GM19372 (cell line): ENCODE measurements around the gene TBL1XR1.

ENCODE experiments used
- ATAC-seq: cut with Tn5 transposase; IDR thresholded peaks from one replicate; pipeline ENCODE4 v1.9.1; 2021; ENCODE audit warnings: mild to moderate bottlenecking, low read depth, moderate library complexity; ENCODE audit not compliant: unreplicated experiment

TBL1XR1 gene

DNA sequence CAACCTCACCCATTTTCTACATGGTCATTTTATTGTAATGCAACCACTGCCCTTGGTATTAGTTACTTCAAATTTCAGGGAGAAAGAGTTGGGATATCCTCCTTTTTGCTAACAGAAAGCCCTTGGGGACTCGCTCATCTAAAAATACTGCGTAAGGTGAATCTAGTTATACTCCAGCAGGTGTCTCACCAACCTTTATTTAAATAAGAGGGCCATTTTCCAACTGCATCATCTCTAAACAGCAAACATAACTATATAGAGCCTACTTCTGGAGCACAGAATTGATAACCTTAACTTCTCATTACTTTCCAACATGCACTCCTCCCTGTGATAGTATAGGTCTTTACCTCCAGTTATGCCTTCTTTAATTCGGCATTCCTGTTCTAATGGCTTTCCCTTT is 77.5 kb downstream of the TBL1XR1 start:
- no peak for ATAC-seq

DNA sequence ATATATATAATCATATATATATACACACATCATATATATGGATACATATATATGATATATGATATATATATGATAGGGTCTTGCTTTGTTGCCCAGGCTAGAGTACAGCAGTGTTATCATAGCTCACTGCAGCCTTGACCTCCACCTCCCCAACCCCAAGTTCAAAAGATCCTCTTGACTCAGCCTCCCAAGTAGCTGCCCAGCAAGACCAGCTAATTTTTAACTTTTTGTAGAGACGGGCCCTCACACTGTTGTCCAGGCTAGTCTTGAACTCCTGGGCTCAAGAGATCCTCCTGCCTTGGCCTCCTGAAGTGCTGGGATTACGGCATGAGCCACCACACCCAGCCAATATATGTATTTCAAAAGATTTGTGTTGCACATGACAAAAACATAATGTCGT is 83.0 kb downstream of the TBL1XR1 start:
- no peak for ATAC-seq

DNA sequence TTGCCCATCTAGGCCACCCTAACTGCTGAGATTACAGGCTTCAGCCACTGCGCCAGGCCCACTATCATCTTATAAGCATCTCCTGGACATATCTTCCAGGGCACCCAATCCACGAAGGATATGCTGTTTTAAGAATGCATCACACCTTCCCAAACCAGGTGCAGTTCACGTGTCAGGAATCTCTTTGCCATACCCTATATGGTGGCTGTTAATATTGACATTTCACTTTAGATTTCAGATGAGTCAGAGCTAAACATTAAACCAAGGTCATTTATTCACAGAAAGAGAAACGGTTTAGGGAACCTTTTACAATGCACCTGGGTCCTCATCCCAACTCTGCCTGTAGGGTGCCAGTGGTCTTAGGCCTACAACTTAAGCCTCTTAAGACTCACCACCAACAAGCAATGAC is 85.7 kb downstream of the TBL1XR1 start:
- ATAC-seq, result no peak

DNA sequence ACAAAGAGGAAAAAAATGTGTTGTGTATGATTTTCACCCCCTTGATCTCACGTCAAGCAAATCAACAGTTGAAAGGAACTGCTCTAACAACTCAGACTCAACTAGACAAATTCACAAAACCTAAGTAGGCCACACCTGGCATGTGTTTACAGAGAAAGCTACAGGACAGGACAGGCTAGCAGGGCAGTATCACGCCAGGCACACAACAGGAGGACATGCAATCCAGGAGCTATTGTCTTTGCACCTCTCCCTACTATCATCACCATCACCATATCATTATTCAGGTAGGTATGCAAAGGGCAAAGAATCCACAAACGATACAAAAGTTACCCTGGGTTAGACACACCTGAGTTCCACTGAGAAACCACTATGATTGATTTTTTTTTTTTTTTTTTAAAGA is 86.4 kb downstream of the TBL1XR1 start:
- ATAC-seq, result no peak

DNA sequence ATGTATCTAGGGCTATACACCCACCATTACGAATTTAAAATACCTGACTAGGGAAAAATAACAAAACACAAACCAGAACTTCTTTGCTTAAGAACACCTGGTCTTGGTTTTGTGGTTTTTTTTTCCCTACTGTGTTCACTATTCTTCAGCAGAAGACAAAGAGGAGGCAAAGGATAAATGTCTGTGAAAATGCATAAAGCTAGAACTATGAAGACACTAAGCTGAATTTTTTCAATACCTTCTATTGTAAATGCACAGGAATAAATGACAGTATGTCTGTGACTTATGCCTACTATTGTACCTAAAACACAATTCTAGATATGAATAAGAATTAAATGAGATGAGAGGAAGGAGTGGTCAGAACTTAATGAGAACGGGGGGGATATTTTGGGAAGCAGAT is 86.9 kb downstream of the TBL1XR1 start:
- no peak for ATAC-seq

DNA sequence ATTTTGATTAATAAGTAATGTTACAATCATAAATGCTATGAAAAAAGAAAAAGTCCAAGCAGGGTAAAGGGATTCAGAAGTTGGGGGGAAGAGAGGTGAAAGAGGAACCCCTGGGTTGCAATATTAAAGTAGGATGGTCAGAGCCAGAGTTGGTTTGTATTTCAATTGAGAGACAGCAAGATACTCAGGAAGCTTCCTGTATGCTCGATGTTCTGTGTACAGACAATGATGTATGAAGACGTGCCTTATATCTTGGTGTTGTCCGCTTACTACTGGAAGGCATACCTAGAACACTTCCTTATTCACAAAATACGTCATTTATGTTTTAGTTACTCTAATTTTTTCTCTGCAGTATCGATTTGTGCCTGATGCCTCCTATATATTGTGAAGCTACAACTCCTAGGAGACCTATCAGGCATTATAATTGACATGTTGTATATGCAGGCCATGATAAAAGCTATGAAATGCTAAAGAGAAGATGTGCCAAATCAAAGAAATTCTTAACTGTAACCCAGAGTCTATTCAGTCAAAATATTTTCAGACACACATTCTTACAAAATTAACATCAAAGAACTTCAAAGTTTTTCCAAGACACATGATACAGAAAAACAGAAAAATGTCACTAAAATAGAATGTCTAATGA is 87.5 kb downstream of the TBL1XR1 start:
- ATAC-seq, result no peak

DNA sequence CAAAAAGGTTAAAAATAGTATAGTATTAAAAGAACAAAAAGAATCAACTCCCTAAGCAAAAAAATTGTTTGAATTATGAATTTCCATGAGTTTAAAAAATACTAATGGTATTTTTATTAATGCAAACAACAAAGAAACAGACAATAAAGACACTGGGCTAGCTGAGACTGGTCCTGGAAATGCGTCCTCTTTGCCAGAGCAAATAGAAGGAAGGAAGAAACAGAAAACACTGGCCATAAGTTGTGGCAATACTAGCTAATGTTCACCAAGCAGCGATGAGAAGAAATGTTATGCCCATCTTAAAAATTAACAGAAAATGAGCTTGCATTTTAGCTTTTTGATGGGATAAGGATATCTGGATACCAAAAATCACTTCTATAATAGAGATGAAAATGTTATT is 88.6 kb downstream of the TBL1XR1 start:
- no peak for ATAC-seq

DNA sequence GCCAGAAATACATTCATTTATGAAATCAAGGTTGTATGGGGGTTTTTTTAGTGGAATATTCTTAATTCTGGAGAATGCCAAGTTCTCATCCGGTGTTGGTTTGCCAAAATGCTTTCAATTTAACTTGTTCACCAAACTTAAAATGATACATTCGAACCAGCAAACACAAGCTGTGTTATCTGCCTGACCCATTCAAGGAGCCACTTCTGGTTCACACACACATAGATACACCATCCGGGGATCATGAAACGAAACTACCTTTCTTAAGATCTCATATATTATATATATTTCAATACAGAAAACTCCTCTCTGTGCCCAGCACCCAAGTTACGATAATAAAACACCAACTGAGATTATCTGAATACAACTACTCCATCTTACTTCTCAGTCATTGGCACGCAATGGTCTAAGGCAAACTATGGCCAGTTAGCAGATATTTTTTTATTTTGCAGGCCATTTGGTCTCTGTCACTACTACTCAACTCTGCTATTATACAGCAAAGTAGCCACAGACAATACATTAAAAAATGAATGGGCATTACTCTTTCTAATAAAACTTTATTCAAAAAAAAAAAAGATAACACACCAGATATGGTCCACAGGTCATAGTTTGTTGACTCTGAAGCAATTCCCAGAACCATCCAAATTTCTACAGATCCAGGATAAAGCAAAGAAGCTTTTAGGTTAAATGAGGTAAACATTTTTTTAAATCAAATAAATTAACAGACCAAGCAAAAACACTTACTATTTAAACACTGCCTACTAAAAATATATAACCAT is 89.6 kb downstream of the TBL1XR1 start:
- ATAC-seq, result no peak

DNA sequence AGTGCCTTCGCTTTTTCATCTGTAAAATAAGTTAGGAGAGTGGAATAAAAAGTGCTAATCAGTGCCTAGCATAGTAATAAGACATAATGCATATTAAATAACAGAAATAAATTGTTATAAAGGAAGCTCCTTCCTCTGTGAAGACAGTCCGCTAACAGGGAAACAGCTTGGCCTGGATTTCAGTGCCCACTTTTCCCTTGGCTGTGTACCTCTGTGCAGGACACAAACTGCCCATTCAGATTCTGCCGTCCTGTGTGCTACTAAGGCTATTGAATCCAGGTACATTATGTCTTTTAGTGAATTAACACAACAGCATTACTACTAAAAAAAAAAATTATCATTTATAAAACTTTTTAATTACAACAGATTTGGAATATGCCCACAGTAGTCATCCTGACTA is 90.7 kb downstream of the TBL1XR1 start:
- ATAC-seq, result no peak

DNA sequence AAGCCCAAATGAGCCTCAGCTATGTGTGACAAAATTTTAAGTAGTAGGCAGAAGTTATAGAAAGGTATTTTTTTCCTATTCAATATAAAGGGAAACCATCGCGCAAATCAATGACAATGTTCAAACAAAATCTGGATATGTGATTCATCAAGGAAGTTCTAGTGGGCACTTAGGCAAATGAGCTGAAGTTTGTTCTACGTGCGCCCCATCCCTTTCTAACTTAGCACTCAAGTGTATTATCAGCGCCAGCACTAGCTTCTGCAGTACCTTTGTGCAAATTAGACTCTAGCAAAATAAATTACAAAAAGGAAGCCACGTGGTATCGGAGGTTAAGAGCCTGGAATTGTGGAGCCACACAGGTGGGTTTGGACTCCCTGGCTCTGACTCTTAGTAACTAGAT is 91.1 kb downstream of the TBL1XR1 start:
- no peak for ATAC-seq

DNA sequence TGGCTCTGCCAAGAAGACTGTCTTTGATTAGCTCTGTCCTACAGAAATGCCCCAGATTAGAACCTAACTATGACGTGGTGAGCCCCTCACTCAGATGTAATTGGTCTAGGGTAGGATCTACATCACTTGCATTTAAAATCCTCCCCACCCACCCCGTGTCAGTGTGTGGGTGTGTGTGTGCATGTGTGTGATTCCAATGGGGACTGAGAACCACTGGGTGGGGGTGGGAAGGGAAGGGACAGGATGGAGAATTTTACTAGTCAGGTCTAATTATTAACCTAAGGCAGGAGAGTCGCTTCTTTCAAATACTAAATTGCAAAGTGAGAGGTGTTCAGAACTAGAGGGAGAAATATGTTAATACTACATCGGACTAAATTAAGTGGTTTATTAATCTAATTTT is 91.7 kb downstream of the TBL1XR1 start:
- no peak for ATAC-seq

DNA sequence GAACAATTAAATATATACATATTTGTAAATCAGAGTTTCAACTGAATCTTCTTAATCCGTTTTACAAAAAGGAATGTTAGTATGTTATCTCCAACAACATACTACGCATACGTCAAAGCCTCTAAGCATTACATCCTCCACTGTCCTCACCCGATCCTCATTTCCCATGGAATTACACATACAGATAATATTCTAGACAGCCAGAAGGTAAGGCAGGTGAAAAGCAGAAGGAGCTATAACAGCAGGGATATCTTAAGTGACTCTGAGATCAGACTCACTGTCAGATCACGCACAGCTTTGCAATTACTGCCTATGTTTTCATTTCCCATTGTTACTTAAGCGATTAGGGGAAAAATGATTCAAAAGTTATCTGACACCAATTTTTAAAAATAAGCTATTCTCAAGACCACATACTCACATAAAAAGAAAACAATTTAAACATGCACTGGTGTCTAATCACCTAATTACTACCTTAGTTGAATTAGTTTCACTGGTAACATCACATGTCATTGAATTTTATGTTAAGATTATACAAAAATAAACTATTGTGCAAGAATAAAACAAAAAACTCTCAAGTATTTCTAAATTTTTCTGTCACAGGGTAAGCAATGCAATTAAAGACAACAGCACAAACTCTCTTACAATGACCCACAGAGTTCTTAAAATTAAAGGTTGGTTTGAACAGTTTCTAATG is 92.8 kb downstream of the TBL1XR1 start:
- no peak for ATAC-seq

DNA sequence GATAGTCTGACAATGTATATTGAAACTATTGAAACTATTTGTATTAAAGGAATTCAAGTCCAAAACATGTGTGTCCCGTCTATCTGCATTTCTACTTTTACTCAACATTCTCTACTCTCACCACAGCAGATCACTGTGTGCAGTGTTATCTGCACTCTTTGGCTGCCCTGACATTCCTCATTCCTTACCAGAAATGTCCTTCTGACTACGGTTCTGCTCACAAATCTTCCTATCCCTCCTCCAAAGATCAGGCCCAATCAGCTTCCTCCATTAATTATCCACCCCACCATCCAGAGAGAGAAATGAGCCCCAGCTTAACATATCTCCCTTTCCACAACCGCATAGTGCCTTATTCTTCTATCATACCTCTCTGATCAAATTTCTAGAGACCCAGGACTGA is 94.7 kb downstream of the TBL1XR1 start:
- ATAC-seq, result no peak

DNA sequence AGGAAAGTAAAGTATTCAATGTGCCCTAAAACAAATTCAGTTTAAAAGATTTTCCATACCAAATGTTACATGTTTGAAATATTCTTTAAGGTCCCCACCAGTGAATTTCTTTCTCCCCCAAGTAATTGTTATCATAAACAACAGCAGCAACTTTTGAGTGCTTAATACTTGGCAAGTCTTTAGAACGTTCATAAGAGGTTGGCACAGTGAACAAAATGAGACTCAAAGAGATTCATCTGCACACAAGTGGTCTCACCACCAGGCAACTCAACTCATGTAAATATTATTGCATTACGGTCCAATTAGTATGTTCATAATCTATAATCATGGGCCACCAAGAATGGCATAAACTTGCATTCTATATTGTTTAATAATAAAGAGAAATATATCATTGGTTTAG is 98.7 kb downstream of the TBL1XR1 start:
- ATAC-seq, result no peak

DNA sequence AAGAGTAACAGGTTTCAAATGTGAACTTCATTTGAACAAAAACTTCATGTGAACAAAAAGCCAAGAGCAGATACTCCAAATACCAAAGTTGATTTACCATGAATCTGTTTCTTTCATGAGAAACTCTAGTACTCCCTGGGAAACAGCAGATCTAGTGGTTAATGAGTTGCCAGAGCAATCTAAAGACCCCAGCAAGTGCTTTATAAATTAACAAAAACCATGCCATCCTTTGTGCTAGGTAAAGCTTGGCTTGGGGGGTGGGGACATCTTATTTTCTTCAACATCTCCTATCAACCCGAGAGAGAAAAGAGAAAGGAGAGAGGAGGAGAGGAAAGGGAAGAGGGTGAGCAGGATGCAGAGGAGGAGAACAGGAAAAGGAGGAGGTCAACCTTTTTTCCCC is 100.7 kb downstream of the TBL1XR1 start:
- ATAC-seq, result no peak

DNA sequence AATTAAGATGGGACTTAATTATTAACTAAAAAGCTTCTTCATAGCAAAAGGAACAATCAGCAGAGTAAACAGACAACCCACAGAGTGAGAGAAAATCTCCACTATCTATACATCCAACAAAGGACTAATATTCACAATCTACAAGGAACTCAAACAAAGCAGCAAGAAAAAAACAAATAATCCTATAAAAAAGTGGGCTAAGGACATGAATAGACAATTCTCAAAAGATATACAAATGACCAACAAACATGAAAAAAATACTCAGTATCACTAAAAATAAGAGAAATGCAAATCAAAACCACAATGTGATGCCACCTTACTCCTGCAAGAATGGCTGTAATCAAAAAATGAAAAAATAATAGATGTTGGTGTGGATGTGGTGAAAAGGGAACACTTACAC is 103.3 kb downstream of the TBL1XR1 start:
- ATAC-seq, result no peak

DNA sequence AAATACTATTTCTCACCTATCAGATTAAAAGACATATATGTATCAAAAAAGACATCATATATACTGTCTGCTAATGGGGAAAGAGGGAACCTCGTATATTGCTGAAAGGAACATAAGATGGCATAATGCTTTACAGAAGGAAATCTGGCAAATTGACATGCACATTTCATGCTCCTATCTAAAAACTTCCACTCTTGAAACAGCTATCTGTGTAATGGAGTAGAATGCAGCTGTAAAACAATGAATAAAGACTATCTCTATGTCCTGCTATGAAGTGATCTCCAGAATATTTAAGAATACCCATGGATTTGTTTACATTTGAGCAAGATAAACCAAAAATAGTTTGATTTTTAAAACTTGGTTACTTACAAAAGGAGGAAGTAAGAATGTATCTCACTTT is 107.4 kb downstream of the TBL1XR1 start:
- ATAC-seq, result no peak

DNA sequence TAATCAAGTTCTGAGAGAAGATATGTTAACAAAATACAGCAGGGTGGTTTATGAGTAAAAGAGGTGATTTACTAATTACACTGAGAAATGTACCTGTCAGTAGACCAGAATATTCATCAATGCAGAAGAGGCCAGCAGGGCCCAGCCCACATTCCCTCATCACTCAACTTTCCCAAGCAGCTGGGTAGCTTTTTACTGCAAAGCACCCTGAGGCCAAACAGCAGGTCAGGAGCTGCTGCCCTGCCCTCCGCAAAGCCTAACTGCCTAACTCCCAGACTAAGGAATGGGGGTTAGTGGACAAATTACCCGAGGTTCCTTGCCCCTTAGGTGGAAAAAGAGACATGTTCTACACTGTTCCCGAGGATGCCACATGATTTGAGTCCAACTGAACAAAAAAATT is 108.2 kb downstream of the TBL1XR1 start:
- no peak for ATAC-seq

DNA sequence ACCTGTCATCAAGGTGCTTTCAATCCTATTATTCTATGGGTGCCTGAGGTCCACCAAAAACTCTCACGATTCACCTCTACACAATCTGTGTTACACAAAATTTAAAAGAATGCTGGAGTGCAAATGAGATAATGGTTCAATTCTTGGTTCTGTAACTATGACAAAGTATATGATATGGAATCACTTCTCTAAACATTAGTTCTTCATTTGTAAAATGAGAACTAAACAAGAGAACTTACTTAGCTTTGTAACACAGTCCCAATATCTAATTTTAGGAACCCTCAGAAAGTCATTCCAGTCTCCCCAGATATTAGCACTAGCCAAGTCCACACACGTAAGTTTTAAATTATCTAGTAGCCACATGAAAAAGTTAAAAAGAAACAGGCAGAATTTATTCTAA is 111.5 kb downstream of the TBL1XR1 start:
- ATAC-seq, result no peak

DNA sequence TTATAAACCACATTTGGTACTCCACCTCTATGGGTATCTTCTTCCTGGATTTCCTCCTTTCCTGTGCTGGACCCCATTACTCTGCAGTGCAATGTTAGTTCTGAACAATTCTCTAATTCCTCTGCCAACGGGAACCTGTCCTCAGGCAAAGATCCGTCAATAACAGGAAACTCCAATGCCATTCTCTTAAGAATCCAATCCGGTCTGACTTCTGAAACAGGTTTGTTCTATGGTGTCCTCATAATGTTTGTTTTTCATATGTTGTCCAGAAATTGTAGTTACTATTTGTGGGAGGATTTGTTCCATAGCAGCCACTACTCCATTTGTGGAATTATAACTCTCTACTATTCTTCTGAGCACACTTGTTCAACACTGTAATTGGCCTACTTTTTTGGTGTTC is 112.7 kb downstream of the TBL1XR1 start:
- ATAC-seq, result no peak

DNA sequence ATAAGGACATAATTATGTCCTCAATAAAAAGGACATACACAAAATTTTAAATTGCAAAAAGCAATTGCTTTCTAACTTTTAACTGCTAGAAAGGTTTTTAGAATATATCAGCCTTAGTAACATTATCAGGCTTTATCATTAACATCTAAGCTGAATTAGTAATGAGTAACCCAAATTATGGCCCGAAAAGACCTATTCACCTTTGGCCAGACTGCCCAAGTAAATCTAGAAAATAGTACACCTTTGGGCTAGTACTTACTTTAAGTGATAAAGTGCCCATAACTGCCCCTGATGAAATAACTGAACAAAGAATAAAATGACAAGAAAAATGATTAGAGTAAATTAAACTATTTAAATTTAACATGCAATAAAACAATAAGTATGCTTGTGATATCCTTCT is 117.2 kb downstream of the TBL1XR1 start:
- no peak for ATAC-seq

DNA sequence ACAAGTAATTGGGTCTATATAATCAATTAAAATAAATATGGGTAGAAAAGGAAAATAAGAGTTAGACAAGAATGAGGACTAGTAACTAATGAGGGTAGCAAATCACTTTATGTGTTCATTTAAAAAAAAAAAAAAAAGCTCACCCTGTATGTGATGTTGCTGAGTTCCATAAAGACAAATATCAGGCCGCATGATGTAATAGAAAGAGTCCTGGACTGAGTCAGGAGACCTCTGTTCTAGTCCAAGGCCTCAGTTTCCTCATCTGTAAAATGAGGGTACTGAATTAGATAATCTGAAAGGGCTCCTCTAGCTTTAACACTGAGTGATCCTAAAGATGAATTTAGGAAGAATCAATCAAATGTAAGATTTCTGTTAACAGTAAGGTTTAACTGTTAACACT is 117.6 kb downstream of the TBL1XR1 start:
- ATAC-seq, result no peak
